ENCODE results near the gene RASSF10.

Gene RASSF10

GRCh38 chr11:13055200-13055599 is 46.1 kb downstream of the RASSF10 start:
- Histone ChIP-seq H3K27ac (ENCODE audit: low read depth, low read length, severe bottlenecking) (no peak overlapping the region), H3K4me3 (ENCODE audit: extremely low read depth, insufficient read depth, low read length, poor library complexity, severe bottlenecking) (no peak overlapping the region), H3K36me3 (ENCODE audit: control insufficient read depth, insufficient read depth, low read length) (no peaks in the 10 kb centered on the region), H3K9me3 (ENCODE audit: control insufficient read depth, low read length) (no peaks in the 10 kb centered on the region), H3K4me1 (ENCODE audit: control insufficient read depth, insufficient read depth, low read length, poor library complexity, severe bottlenecking) (no peaks in the 10 kb centered on the region)
- no CpG with 5 or more reads among the region's 2 CpGs for WGBS, 2 experiments (ENCODE audit: insufficient coverage in 2 of 2)

- Histone ChIP-seq H3K4me1 (ENCODE audit: control insufficient read depth, insufficient read depth, low read length, poor library complexity, severe bottlenecking) (no peaks in the 10 kb centered on the region), H3K4me3 (ENCODE audit: extremely low read depth, insufficient read depth, low read length, poor library complexity, severe bottlenecking) (no peak overlapping the region), H3K27ac (ENCODE audit: low read depth, low read length, severe bottlenecking) (no peak overlapping the region), H3K9me3 (ENCODE audit: control insufficient read depth, low read length) (peaks cover 4% of the 10 kb centered on the region), H3K36me3 (ENCODE audit: control insufficient read depth, insufficient read depth, low read length) (no peaks in the 10 kb centered on the region)
- WGBS, 2 experiments (ENCODE audit: insufficient coverage in 2 of 2): 92% methylated on average over 2 of the region's 3 CpGs; no CpG with 5 or more reads in 1 of the 2 experiments
Observed at GRCh38 chr11:13061294-13061990, 52.3 kb downstream of the RASSF10 start.

Measured in mesodermal cell (in vitro differentiated cells).